BLaER1 treated with 17β-estradiol and CSF1 and Interleukin-3, amounts not matched to agents 10 nM and 100 nM (cell line): ENCODE results near the gene KDELR3.
"Not testable (repeated sequence)": the region's sequence is repeated elsewhere in the genome, so short reads cannot be mapped to it uniquely, and the experiment has no call there.

Source experiments
- H3K27ac ChIP-seq, 11 experiments: shearing (Covaris generic); formaldehyde crosslinking; 2 replicates each; pipeline ENCODE4 v1.8.1; 2022
- H3K27me3 ChIP-seq, 11 experiments: shearing (Covaris generic); formaldehyde crosslinking; 2 replicates each; pipeline ENCODE4 v1.8.1; 2022
- H3K36me3 ChIP-seq, 11 experiments: shearing (Covaris generic); formaldehyde crosslinking; 2 replicates each; pipeline ENCODE4 v1.8.1; 2022
- H3K4me1 ChIP-seq, 10 experiments: shearing (Covaris generic); formaldehyde crosslinking; 2 replicates each; pipeline ENCODE4 v1.8.1; 2022
- H3K4me2 ChIP-seq, 11 experiments: shearing (Covaris generic); formaldehyde crosslinking; 2 replicates each; pipeline ENCODE4 v1.8.1; 2022
- H3K4me3 ChIP-seq, 10 experiments: shearing (Covaris generic); formaldehyde crosslinking; 2 replicates each; pipeline ENCODE4 v1.8.1; 2022
- H3K9ac ChIP-seq, 11 experiments: shearing (Covaris generic); formaldehyde crosslinking; 2 replicates each; pipeline ENCODE4 v1.8.1; 2022
- H3K9me3 ChIP-seq, 11 experiments: shearing (Covaris generic); formaldehyde crosslinking; replicated peaks in 1 of 11; 2 replicates each; pipeline ENCODE4 v1.8.1; 2022
- H4K20me1 ChIP-seq, 11 experiments: shearing (Covaris generic); formaldehyde crosslinking; 2 replicates each; pipeline ENCODE4 v1.8.1; 2022
- Cebpa-rat ChIP-seq, 11 experiments: shearing (Covaris generic); IDR thresholded peaks; 2 replicates each; pipeline ENCODE4 v1.8.1; 2022

The KDELR3 gene

GRCh38 chr22:38468443-38469305 lies 778 bp downstream of the KDELR3 start:
- Histone ChIP-seq H4K20me1 (peaks cover 0 to 9% (median 0%) of the 10 kb centered on the region in 11 experiments; a peak in 1 of 22 replicates), H3K27ac (no peak overlapping the region), H3K4me1 (peaks cover 11 to 55% (median 39%) of the 10 kb centered on the region in 10 experiments), H3K27me3 (peaks cover 32 to 57% (median 39%) of the 10 kb centered on the region in 11 experiments), H3K9me3 (no peaks in the 10 kb centered on the region), H3K4me2 (peak overlapping the region; percentile 78 to 96 (median 88)), H3K9ac (peak overlapping the region in 5 of 11 experiments; percentile 23 to 59 (median 54); a peak in 7 of 22 replicates), H3K36me3 (no peaks in the 10 kb centered on the region), H3K4me3 (peak overlapping the region in 8 of 10 experiments; percentile 45 to 67 (median 52); a peak in 13 of 20 replicates)
- TF ChIP-seq Cebpa-rat (IDR thresholded peaks at IDR 0.05), result no peak

- TF ChIP-seq Cebpa-rat (IDR thresholded peaks at IDR 0.05), result no peak
- peaks cover 6 to 48% (median 33%) of the 10 kb centered on the region in 10 experiments for H3K4me1 ChIP-seq
- H3K9ac ChIP-seq, result no peak overlapping the region
- peaks cover 32 to 50% (median 39%) of the 10 kb centered on the region in 11 experiments for H3K27me3 ChIP-seq
- no peaks in the 10 kb centered on the region for H3K9me3 ChIP-seq
- no peak overlapping the region for H3K27ac ChIP-seq
- H3K36me3 ChIP-seq, result no peaks in the 10 kb centered on the region
- H3K4me3 ChIP-seq, result no peak overlapping the region
- H3K4me2 ChIP-seq, result peak overlapping the region in 3 of 11 experiments; percentile 6 to 28 (median 26); a peak in 3 of 22 replicates
- peaks cover 0 to 9% (median 0%) of the 10 kb centered on the region in 11 experiments; a peak in 1 of 22 replicates for H4K20me1 ChIP-seq
Measured at GRCh38 chr22:38469306-38469781, 1.4 kb downstream of the KDELR3 start.

- H3K27me3 ChIP-seq, result peaks cover 32 to 44% (median 39%) of the 10 kb centered on the region in 11 experiments
- not testable (repeated sequence) for H3K4me2 ChIP-seq, H3K4me3 ChIP-seq, H3K9ac ChIP-seq, H3K9me3 ChIP-seq, H3K36me3 ChIP-seq, H4K20me1 ChIP-seq, H3K27ac ChIP-seq
- H3K4me1 ChIP-seq, result peaks cover 6 to 41% (median 30%) of the 10 kb centered on the region in 10 experiments
Measured at GRCh38 chr22:38470179-38470578, 2.3 kb downstream of the KDELR3 start.

GRCh38 chr22:38471237-38471636 lies 3.3 kb downstream of the KDELR3 start:
- no peak overlapping the region for H3K27ac ChIP-seq
- no peaks in the 10 kb centered on the region for H3K36me3 ChIP-seq
- H4K20me1 ChIP-seq, result no peaks in the 10 kb centered on the region; a peak in 1 of 22 replicates
- peaks cover 6 to 31% (median 19%) of the 10 kb centered on the region in 10 experiments for H3K4me1 ChIP-seq
- TF ChIP-seq Cebpa-rat (IDR thresholded peaks at IDR 0.05), result no peak
- H3K4me2 ChIP-seq, result no peak overlapping the region
- H3K9me3 ChIP-seq, result no peaks in the 10 kb centered on the region
- no peak overlapping the region for H3K4me3 ChIP-seq
- no peak overlapping the region for H3K9ac ChIP-seq
- H3K27me3 ChIP-seq, result peaks cover 28 to 34% (median 33%) of the 10 kb centered on the region in 11 experiments

GRCh38 chr22:38474003-38474607 lies 6.2 kb downstream of the KDELR3 start:
- TF ChIP-seq Cebpa-rat (IDR thresholded peaks at IDR 0.05), result no peak
- no peaks in the 10 kb centered on the region for H3K9me3 ChIP-seq
- peaks cover 0 to 13% (median 2%) of the 10 kb centered on the region in 11 experiments; a peak in 5 of 22 replicates for H4K20me1 ChIP-seq
- peaks cover 0 to 5% (median 5%) of the 10 kb centered on the region in 11 experiments; a peak in 18 of 22 replicates for H3K27me3 ChIP-seq
- no peak overlapping the region for H3K4me3 ChIP-seq
- no peak overlapping the region for H3K27ac ChIP-seq
- no peak overlapping the region for H3K4me2 ChIP-seq
- H3K36me3 ChIP-seq, result peaks cover 0 to 4% (median 0%) of the 10 kb centered on the region in 11 experiments; a peak in 3 of 22 replicates
- no peak overlapping the region for H3K9ac ChIP-seq
- H3K4me1 ChIP-seq, result peaks cover 0 to 9% (median 6%) of the 10 kb centered on the region in 10 experiments; a peak in 11 of 20 replicates

- no peak overlapping the region for H3K9ac ChIP-seq
- H4K20me1 ChIP-seq, result peaks cover 4 to 48% (median 30%) of the 10 kb centered on the region in 11 experiments
- H3K27me3 ChIP-seq, result no peaks in the 10 kb centered on the region
- H3K9me3 ChIP-seq, result no peaks in the 10 kb centered on the region
- peaks cover 0 to 15% (median 13%) of the 10 kb centered on the region in 10 experiments; a peak in 12 of 20 replicates for H3K4me1 ChIP-seq
- H3K36me3 ChIP-seq, result peaks cover 16 to 38% (median 34%) of the 10 kb centered on the region in 11 experiments; a peak in 21 of 22 replicates
- no peak overlapping the region for H3K4me2 ChIP-seq
- H3K4me3 ChIP-seq, result no peak overlapping the region
- no peak overlapping the region for H3K27ac ChIP-seq
- no peak for TF ChIP-seq Cebpa-rat (IDR thresholded peaks at IDR 0.05)
Measured at GRCh38 chr22:38477585-38477984, 9.7 kb downstream of the KDELR3 start.

- Histone ChIP-seq H3K4me2 (peak overlapping the region in 5 of 11 experiments; percentile 3 to 34 (median 25); a peak in 4 of 22 replicates), H3K27ac (no peak overlapping the region), H4K20me1 (peaks cover 15 to 65% (median 47%) of the 10 kb centered on the region in 11 experiments), H3K27me3 (no peaks in the 10 kb centered on the region), H3K36me3 (peaks cover 33 to 55% (median 50%) of the 10 kb centered on the region in 11 experiments), H3K4me3 (no peak overlapping the region), H3K4me1 (peaks cover 0 to 15% (median 13%) of the 10 kb centered on the region in 10 experiments; a peak in 12 of 20 replicates), H3K9me3 (no peaks in the 10 kb centered on the region), H3K9ac (no peak overlapping the region)
- no peak for TF ChIP-seq Cebpa-rat (IDR thresholded peaks at IDR 0.05)
Measured at GRCh38 chr22:38479096-38479837, 11.4 kb downstream of the KDELR3 start.

- Histone ChIP-seq H3K9ac (no peak overlapping the region), H3K27me3 (no peaks in the 10 kb centered on the region), H3K27ac (no peak overlapping the region), H3K4me2 (no peak overlapping the region), H3K36me3 (peaks cover 52 to 75% (median 70%) of the 10 kb centered on the region in 11 experiments), H4K20me1 (peaks cover 32 to 83% (median 64%) of the 10 kb centered on the region in 11 experiments), H3K4me3 (no peak overlapping the region), H3K9me3 (no peaks in the 10 kb centered on the region), H3K4me1 (peaks cover 0 to 15% (median 13%) of the 10 kb centered on the region in 10 experiments; a peak in 12 of 20 replicates)
- TF ChIP-seq Cebpa-rat (IDR thresholded peaks at IDR 0.05), result no peak
Measured at GRCh38 chr22:38481162-38481870, 13.4 kb downstream of the KDELR3 start.
